ENCODE measurements around the gene CAPN5. TPM values are rescaled to one million over a fixed set of nuclear protein-coding genes. Genes with fewer than 3 reads are reported as not detected.

The CAPN5 gene
- total RNA-seq, 1 experiment from 2014 or later: 27.4 TPM

DNA sequence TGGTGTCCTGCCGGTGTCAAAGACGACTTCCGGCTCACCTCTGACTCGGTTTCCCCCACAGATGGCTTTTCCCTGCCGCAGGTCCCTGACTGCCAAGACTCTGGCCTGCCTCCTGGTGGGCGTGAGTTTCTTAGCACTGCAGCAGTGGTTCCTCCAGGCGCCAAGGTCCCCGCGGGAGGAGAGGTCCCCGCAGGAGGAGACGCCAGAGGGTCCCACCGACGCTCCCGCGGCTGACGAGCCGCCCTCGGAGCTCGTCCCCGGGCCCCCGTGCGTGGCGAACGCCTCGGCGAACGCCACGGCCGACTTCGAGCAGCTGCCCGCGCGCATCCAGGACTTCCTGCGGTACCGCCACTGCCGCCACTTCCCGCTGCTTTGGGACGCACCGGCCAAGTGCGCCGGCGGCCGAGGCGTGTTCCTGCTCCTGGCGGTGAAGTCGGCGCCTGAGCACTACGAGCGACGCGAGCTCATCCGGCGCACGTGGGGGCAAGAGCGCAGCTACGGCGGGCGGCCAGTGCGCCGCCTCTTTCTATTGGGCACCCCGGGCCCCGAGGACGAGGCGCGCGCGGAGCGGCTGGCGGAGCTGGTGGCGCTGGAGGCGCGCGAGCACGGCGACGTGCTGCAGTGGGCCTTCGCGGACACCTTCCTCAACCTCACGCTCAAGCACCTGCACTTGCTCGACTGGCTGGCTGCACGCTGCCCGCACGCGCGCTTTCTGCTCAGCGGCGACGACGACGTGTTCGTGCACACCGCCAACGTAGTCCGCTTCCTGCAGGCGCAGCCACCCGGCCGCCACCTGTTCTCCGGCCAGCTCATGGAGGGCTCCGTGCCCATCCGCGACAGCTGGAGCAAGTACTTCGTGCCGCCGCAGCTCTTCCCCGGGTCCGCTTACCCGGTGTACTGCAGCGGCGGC, 27.0 kb upstream of the CAPN5 start (continued):
- 0 out of 2 replicates have a peak, but pooled peaks have one; percentile 2 for TF ChIP-seq ZNF121 (CRISPR knock-in tag; IDR thresholded peaks at IDR 0.05)
- no peak for TF ChIP-seq ZNF423 (CRISPR knock-in tag; IDR thresholded peaks at IDR 0.05)
- TF ChIP-seq, protein P1, sequence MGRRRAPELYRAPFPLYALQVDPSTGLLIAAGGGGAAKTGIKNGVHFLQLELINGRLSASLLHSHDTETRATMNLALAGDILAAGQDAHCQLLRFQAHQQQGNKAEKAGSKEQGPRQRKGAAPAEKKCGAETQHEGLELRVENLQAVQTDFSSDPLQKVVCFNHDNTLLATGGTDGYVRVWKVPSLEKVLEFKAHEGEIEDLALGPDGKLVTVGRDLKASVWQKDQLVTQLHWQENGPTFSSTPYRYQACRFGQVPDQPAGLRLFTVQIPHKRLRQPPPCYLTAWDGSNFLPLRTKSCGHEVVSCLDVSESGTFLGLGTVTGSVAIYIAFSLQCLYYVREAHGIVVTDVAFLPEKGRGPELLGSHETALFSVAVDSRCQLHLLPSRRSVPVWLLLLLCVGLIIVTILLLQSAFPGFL (CRISPR knock-in tag; IDR thresholded peaks at IDR 0.05; ENCODE audit: borderline replicate concordance): peak; percentile 56; the same call in 1 of the 2 replicates
- TF ChIP-seq, protein P2, sequence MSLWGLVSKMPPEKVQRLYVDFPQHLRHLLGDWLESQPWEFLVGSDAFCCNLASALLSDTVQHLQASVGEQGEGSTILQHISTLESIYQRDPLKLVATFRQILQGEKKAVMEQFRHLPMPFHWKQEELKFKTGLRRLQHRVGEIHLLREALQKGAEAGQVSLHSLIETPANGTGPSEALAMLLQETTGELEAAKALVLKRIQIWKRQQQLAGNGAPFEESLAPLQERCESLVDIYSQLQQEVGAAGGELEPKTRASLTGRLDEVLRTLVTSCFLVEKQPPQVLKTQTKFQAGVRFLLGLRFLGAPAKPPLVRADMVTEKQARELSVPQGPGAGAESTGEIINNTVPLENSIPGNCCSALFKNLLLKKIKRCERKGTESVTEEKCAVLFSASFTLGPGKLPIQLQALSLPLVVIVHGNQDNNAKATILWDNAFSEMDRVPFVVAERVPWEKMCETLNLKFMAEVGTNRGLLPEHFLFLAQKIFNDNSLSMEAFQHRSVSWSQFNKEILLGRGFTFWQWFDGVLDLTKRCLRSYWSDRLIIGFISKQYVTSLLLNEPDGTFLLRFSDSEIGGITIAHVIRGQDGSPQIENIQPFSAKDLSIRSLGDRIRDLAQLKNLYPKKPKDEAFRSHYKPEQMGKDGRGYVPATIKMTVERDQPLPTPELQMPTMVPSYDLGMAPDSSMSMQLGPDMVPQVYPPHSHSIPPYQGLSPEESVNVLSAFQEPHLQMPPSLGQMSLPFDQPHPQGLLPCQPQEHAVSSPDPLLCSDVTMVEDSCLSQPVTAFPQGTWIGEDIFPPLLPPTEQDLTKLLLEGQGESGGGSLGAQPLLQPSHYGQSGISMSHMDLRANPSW (CRISPR knock-in tag; conservative IDR thresholded peaks at IDR 0.05; ENCODE audit: low read depth): no peak
- TF ChIP-seq, protein P3, sequence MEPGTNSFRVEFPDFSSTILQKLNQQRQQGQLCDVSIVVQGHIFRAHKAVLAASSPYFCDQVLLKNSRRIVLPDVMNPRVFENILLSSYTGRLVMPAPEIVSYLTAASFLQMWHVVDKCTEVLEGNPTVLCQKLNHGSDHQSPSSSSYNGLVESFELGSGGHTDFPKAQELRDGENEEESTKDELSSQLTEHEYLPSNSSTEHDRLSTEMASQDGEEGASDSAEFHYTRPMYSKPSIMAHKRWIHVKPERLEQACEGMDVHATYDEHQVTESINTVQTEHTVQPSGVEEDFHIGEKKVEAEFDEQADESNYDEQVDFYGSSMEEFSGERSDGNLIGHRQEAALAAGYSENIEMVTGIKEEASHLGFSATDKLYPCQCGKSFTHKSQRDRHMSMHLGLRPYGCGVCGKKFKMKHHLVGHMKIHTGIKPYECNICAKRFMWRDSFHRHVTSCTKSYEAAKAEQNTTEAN (CRISPR knock-in tag; IDR thresholded peaks at IDR 0.05): no peak; the same call in none of the 2 replicates
- TF ChIP-seq, protein P4, sequence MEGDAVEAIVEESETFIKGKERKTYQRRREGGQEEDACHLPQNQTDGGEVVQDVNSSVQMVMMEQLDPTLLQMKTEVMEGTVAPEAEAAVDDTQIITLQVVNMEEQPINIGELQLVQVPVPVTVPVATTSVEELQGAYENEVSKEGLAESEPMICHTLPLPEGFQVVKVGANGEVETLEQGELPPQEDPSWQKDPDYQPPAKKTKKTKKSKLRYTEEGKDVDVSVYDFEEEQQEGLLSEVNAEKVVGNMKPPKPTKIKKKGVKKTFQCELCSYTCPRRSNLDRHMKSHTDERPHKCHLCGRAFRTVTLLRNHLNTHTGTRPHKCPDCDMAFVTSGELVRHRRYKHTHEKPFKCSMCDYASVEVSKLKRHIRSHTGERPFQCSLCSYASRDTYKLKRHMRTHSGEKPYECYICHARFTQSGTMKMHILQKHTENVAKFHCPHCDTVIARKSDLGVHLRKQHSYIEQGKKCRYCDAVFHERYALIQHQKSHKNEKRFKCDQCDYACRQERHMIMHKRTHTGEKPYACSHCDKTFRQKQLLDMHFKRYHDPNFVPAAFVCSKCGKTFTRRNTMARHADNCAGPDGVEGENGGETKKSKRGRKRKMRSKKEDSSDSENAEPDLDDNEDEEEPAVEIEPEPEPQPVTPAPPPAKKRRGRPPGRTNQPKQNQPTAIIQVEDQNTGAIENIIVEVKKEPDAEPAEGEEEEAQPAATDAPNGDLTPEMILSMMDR (IDR thresholded peaks at IDR 0.05): peak; percentile 52; the same call in 1 of the 2 replicates
- no peak for TF ChIP-seq MXD4 (CRISPR knock-in tag; IDR thresholded peaks at IDR 0.05; ENCODE audit: borderline replicate concordance)
- no peak for TF ChIP-seq ZNF416 (CRISPR knock-in tag; IDR thresholded peaks at IDR 0.05)
- TF ChIP-seq, protein P5, sequence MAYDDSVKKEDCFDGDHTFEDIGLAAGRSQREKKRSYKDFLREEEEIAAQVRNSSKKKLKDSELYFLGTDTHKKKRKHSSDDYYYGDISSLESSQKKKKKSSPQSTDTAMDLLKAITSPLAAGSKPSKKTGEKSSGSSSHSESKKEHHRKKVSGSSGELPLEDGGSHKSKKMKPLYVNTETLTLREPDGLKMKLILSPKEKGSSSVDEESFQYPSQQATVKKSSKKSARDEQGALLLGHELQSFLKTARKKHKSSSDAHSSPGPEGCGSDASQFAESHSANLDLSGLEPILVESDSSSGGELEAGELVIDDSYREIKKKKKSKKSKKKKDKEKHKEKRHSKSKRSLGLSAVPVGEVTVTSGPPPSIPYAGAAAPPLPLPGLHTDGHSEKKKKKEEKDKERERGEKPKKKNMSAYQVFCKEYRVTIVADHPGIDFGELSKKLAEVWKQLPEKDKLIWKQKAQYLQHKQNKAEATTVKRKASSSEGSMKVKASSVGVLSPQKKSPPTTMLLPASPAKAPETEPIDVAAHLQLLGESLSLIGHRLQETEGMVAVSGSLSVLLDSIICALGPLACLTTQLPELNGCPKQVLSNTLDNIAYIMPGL (CRISPR knock-in tag; IDR thresholded peaks at IDR 0.05): peak; percentile 89; the same call in 1 of the 2 replicates
- TF ChIP-seq CREB1 (CRISPR knock-in tag; IDR thresholded peaks at IDR 0.05): peak; percentile 96
- TF ChIP-seq FOXJ3 (CRISPR knock-in tag; IDR thresholded peaks at IDR 0.05; ENCODE audit: borderline replicate concordance): no peak
- peak; percentile 82 for TF ChIP-seq NR2C2 (CRISPR knock-in tag; IDR thresholded peaks at IDR 0.05)
- TF ChIP-seq SP1 (CRISPR knock-in tag; conservative IDR thresholded peaks at IDR 0.05): no peak; the same call in 1 of the 2 replicates
- TF ChIP-seq, protein P6, sequence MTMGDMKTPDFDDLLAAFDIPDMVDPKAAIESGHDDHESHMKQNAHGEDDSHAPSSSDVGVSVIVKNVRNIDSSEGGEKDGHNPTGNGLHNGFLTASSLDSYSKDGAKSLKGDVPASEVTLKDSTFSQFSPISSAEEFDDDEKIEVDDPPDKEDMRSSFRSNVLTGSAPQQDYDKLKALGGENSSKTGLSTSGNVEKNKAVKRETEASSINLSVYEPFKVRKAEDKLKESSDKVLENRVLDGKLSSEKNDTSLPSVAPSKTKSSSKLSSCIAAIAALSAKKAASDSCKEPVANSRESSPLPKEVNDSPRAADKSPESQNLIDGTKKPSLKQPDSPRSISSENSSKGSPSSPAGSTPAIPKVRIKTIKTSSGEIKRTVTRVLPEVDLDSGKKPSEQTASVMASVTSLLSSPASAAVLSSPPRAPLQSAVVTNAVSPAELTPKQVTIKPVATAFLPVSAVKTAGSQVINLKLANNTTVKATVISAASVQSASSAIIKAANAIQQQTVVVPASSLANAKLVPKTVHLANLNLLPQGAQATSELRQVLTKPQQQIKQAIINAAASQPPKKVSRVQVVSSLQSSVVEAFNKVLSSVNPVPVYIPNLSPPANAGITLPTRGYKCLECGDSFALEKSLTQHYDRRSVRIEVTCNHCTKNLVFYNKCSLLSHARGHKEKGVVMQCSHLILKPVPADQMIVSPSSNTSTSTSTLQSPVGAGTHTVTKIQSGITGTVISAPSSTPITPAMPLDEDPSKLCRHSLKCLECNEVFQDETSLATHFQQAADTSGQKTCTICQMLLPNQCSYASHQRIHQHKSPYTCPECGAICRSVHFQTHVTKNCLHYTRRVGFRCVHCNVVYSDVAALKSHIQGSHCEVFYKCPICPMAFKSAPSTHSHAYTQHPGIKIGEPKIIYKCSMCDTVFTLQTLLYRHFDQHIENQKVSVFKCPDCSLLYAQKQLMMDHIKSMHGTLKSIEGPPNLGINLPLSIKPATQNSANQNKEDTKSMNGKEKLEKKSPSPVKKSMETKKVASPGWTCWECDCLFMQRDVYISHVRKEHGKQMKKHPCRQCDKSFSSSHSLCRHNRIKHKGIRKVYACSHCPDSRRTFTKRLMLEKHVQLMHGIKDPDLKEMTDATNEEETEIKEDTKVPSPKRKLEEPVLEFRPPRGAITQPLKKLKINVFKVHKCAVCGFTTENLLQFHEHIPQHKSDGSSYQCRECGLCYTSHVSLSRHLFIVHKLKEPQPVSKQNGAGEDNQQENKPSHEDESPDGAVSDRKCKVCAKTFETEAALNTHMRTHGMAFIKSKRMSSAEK (CRISPR knock-in tag; IDR thresholded peaks at IDR 0.05; ENCODE audit: borderline replicate concordance): no peak
- TF ChIP-seq, protein P7, sequence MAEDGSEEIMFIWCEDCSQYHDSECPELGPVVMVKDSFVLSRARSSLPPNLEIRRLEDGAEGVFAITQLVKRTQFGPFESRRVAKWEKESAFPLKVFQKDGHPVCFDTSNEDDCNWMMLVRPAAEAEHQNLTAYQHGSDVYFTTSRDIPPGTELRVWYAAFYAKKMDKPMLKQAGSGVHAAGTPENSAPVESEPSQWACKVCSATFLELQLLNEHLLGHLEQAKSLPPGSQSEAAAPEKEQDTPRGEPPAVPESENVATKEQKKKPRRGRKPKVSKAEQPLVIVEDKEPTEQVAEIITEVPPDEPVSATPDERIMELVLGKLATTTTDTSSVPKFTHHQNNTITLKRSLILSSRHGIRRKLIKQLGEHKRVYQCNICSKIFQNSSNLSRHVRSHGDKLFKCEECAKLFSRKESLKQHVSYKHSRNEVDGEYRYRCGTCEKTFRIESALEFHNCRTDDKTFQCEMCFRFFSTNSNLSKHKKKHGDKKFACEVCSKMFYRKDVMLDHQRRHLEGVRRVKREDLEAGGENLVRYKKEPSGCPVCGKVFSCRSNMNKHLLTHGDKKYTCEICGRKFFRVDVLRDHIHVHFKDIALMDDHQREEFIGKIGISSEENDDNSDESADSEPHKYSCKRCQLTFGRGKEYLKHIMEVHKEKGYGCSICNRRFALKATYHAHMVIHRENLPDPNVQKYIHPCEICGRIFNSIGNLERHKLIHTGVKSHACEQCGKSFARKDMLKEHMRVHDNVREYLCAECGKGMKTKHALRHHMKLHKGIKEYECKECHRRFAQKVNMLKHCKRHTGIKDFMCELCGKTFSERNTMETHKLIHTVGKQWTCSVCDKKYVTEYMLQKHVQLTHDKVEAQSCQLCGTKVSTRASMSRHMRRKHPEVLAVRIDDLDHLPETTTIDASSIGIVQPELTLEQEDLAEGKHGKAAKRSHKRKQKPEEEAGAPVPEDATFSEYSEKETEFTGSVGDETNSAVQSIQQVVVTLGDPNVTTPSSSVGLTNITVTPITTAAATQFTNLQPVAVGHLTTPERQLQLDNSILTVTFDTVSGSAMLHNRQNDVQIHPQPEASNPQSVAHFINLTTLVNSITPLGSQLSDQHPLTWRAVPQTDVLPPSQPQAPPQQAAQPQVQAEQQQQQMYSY (CRISPR knock-in tag; IDR thresholded peaks at IDR 0.05): peak; percentile 69; the same call in 1 of the 2 replicates
- TF ChIP-seq, protein P8, sequence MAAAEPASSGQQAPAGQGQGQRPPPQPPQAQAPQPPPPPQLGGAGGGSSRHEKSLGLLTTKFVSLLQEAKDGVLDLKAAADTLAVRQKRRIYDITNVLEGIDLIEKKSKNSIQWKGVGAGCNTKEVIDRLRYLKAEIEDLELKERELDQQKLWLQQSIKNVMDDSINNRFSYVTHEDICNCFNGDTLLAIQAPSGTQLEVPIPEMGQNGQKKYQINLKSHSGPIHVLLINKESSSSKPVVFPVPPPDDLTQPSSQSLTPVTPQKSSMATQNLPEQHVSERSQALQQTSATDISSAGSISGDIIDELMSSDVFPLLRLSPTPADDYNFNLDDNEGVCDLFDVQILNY (CRISPR knock-in tag; IDR thresholded peaks at IDR 0.05): peak; percentile 96
- peak; percentile 95 for TF ChIP-seq MYBL2 (CRISPR knock-in tag; IDR thresholded peaks at IDR 0.05)
- TF ChIP-seq ESRRA (CRISPR knock-in tag; IDR thresholded peaks at IDR 0.05; ENCODE audit: borderline replicate concordance): peak; percentile 94
- TF ChIP-seq TEAD1 (CRISPR knock-in tag; IDR thresholded peaks at IDR 0.05): peak; percentile 95; the same call in 1 of the 2 replicates
